COLO668 (cell line): Measurements from ENCODE around the gene MAP1A.

Experiments
- DNase-seq: peaks from one replicate; lab custom pipeline; 2025; ENCODE audit not compliant: unreplicated experiment; lab: John Stamatoyannopoulos, UW

MAP1A gene

DNA sequence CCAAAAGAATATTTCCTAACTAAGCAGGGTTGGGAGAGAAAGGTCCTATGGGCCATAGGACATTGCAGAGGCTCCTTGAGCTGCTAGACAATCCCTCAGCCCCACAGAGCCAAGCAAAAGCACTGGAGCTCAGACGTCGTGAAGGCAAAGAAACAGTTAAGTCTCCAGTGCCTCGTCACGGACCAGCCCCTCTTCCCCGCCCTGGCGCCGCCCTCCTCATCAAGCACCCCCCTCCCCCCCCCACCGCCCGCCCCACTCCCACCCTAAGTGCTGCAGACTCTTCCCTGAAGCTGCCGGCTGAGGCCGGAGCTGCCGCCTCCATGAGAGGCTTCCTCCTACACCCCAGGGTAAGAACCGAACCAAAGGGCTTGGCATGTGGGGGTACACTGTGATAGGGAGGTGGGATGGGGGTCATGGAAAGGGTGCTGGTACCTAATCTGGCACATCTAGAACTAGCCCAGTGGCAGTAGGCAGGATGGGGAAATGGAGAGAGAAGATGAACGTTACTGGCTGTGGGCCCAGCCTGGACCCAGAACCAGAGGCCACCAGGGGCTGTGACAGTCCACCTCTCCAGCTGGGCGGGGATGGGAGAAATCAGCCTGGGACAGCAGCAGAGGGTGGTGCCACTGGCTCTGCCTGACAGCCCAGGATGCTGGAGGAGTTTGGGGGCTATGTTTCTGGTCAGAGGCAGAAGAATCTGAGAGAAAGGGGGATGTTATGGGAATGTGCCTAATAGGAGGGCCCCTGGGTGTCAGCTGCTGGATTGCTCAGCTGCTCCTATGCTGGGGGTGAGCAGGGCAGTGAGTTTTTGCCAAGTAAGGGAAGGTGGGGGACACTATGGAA lies at the start of gene MAP1A:
Gene MAP1A (plus strand): TSS at position 255 of the 843 bp plus-strand sequence. CDS start 3,866 bp downstream, outside the sequence.
- no peak for DNase-seq

DNA sequence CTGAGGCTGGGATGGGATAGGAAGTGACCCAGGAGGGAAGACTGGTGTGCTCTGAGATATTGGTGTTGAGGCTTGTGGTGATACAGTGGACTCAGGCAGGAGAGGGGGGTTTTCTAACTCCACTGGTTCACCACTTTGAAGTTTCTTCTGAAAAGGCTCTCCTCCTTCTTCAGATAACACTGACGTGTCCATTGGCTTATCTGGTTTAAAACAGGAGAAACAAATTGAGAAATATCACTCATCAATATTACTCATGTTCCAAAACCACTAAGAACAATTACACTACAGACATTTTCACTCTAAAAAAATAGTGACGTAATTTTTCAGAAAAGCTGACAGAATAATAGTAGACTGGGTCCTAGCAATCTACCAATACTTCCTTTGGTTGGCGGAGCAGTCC lies 47.5 kb upstream of the MAP1A start:
- no peak for DNase-seq

DNA sequence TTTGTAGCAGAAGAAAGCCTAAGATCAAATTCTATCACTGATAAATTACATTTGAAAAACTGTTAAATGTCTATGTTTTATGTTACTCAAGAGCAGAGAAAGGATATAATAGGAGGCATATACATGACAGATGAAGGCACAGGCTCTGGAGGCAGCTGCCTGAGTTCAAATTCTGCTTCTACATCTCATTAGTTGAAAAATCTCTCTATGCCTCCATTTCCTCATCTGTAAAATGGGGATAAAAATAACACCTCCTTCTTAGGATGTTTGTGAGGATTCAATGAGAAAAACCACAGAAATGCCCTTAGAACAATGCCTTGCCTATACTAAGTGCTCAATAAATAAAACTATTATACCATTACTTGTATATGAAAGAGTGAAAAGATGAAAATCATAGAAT lies 45.4 kb upstream of the MAP1A start:
- no peak for DNase-seq

DNA sequence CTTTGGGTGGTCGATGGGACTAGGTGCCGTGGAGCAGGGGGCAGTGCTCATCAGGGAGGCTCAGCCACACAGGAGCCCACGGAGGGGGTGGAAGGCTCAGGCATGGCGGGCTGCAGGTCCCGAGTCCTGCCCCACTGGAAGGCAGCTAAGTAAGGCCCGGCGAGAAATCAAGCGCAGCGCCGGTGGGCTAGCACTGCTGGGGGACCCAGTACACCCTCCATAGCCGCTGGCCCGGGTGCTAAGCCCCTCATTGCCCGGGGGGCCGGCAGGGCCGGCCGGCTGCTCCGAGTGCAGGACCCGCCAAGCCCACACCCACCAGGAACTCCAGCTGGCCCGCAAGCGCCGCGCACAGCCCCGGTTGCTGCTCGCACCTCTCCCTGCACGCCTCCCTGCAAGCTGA lies 43.5 kb upstream of the MAP1A start:
- DNase-seq: no peak

DNA sequence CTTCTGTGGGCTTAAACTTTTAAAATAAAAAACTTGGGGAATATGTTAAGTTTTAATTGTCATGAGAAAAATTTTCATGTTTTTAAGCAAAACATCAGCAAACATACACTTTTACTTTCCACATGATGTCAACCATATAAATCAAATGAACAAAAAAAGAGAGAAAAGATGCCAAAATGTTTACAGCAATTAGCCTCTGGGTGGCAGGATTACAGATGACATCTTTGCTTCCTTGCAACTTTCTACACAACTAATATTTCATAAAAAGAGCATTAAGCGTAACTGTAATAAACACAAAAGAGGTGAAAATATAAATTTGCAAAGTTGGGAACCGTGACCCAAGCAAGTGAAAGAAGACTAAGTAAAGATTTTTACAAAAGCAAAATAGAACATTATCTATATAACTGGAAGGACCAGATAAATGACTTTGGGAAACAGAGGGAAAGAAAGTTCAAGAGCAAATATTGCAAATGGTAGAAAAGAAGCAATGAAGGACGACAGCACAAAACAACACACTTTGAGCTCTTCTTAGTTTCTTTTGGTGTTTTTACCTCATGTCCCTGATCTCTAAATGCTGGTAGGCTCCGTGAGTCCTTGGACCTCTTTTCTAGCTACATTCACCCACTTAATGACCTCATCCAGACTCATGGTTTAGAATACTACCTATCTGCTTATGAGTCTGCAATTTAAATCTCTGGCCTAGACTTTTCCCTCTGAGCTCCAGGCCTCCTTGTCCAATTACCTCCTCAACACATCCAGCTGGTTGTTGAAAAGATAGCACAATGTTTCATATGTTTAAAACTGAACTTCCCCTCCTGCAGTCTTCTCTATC lies 33.9 kb upstream of the MAP1A start:
- DNase-seq: no peak

DNA sequence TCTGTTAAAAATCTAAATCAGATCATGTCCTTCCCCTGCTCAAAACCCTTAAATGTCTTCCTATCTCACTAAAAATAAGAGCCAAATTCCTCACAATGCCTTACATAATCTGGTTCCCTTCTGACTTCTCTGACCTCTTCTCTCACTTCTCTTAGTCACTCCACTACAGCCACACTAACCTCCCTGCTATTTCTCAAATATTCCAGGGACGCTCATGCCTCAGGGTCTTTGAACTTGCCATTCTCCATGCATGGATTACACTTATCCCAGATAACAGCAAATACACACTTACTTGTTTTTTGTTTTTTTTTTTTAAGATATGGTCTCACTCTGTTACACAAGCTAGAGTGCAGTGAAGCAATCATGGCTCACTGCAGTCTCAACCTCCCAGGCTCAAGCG lies 33.0 kb upstream of the MAP1A start:
- no peak for DNase-seq

DNA sequence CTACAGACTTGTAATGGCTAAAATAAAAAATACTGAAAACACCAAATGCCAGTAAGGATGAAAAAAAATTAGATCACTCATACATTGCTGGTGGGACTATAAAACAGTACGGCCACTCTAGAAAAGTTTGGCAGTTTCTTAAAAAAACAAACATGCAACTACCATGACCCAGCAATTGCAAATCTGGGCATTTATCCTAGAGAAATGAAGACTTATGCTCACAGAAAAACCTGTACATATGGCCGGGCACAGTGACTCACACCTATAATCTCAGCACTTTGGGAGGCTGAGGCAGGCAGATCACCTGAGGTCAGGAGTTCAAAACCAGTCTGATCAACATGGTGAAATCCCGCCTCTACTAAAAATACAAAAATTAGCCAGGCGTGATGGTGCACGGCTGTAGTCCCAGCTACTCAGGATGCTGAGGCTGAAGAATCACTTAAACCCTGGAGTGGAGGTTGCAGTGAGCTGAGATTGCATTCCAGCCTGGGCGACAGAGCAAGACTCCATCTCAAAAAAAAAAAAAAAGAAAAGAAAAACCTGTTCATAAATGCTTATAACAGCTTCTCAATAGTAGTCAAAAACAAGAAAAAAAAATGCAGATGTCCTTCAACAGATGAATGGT lies 30.0 kb upstream of the MAP1A start:
- no peak for DNase-seq

DNA sequence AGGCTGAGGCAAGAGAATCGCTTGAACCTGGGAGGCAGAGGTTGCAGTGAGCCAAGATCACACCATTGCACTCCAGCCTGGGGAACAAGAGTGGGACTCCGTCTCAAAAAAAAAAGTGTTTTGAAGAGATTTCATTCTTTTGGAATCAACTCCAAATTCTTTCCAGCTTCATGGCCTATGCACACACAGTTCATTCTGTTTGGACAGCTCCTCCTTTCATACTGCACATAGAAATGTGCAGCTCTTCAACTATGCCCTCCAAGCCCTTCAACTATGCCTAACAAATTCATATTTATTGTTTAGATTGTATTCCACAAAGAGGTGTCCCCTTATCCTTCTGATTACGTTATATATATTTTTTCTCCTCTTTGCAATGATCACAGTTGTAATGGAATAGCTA lies 28.6 kb upstream of the MAP1A start:
- no peak for DNase-seq

DNA sequence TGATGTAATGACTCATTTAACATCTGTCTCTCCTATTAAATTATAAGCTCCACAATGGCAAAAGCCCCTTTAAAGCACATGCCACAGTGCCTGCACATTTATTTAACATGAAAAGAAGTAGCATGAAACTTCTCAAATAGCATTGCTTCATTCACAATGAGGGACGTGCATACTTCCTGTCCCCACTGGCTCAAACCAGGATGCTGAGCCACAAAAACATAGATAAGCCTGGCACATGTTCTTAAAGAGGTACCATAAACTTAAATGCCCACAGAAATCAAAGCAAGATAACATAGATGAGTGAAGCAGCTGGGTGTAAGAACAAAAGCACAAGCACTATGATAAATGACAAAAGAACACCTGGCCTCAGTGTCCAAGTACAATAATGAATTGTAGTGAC lies 28.2 kb upstream of the MAP1A start:
- no peak for DNase-seq

DNA sequence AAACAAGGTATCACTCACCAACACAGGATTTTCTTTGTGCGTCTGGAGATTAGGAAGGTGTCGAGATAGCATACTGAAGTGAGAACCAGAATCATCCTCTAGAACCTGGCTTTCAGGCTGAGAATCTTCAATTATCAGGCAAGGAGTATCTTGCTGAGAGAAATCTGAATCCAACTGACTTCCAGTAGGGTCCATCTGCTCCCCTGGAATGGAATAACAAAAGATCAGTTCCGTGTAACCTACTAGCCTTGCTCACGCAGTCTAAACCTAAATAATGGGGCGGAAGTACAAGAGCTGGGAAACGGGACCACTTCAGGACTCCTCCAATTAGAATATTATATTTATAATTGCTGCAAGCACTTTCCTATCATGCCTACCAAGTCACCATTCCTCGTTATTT lies 25.1 kb upstream of the MAP1A start:
- no peak for DNase-seq

DNA sequence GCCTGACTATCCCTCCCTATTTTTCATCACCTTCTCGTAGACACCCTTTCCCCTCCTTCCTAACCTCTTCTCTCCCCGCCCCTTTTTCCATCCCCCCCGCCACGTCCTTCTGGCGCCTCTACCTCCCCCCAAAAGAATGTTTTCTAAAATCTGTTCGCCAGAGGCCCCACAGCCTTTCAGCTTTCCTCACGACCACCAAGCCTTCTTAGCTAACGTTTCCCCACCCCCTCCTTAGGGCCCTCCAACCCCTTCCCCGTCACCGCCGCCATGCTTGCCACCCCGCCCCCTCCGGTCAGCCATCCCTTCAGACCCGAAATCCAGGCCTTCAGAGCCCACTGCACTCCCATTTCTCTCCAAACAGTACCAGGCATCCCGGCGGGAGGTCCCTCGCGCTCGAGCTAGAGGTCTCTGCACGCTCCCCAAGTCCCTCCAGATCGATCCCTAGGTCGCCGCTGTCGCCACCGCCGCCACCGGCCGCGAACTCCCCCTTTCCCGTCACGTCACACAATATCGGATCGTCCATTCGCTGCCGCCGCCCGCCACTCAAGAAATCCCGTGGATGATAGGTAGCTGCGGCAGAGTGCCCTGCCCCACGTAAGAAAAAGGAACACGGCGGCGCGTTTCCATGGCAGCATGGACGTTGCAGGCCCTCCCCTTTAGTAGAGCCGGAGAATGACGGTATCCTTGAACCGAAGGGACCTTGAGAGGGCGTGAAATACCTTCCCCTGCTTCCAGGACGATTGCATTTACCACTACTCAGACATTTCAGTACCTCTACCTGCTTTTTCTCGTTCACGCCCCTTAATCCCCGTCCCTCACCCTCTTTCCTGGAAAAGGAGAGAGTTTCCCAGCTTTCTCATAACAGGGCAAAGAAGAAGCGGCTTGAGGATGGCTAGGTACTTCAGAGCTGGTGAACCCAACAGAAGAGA lies 24.5 kb upstream of the MAP1A start, which contains the start of gene TP53BP1:
Gene TP53BP1 (minus strand): TSS at position 484 of the 929 bp plus-strand sequence. CDS start 113 bp downstream, at position 371.
- DNase-seq: peak; percentile 97

DNA sequence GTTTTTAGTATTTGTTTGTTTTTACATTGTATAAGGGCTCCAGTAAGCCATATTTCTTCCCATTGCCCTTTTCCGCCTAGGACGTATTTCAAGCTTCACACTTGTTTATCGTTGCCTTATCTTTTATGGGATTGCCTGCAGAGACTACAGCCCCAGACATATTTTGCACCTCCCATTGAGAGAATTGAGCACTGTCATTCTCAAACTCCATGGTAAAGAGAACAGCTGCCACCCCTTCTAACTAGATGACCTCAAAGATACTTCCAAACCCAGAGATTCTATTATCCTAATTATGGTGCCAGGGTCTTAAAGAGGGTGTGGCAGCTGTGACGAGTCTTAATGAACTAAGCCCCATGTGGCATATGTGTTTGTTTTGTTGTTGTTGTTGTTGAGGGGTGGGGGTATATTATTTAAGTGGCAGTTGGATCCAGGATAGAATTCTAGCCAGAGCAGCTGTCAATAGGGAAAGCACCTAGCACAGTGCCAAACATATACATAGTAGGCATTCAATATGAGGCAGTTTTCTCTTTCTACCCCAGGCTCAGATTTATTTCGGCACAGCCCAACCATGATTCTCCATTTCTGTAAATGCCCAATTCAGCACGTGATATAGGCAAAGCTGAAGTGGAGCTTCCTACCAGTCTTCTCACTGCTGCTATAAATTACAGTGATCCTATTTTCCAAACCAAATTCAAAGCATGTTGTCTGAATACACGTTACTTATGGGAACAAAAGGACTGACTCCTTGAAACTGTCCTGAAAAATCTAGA lies 23.5 kb upstream of the MAP1A start:
- DNase-seq: no peak

DNA sequence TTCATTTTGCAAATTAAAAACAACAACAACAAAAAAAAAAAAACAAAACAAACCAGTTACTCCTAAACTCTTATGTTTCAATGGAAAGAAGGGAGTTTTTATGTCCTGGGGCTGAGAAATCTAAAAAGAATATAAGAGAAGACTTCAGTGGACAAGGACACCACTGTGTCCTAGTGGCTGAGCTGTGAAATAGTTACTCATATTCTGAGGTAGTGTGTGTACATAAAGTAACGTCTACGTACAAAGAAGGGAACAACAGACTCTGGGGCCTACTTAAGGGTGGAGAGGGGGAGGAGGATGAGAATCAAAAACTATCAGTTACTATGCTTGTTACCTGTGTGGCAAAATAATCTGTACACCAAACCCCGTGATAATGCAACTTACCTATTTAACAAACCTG lies 18.4 kb upstream of the MAP1A start:
- DNase-seq: no peak

DNA sequence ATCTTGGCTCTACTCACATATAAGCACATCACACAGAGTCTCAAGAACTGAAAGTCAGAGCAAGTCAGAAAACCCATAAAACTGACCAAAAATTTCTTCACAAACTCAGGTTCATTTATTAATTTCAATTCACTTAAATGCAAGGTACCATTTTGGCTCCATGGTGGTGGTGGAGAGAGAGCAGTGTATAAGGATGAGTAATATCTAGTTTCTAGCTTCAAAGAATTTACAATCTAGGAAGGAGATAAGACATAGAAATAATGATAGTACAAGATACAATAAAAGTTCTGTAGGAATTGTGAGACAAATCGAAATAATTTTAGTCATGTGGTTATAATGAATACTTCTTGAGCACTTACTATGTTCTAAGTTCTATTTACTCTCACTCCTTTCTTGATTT lies 17.8 kb upstream of the MAP1A start:
- DNase-seq: no peak

DNA sequence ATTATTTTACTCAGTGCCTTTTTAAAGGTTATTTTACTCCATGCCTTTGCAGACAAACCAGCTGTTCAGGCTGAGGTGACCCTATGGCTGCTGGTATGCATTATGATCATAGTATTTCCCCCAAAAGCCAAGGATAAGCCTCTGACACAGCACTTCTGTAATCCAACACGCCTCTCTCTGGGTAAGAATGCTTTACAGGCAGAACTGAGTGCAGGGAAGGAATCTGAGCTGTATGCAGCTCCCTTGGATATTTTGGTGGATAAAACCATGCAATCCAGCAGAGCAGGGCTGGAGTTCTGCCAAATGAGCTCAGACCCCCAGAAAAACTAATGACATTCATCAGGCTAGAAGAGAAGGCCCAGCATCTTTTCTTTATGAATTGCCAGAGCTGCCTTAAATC lies 11.7 kb upstream of the MAP1A start:
- DNase-seq: no peak

DNA sequence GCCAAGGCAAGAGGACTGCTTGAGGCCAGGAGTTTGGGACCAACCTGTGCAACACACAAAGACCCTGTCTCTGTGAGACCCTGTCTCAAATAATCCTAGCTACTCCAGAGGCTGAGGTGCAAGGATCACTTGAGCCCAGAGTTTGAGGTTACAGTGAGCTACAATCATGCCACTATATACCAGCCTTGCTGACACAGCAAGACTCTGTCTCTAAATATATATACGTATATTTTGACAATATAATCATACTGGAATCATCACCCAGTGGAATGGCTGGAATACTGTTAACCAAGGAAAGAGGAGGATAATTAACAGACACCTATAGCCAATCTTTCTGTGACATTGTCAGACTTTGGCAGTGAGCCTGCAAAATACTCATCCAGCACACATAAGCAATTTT lies 9.0 kb upstream of the MAP1A start:
- DNase-seq: no peak

DNA sequence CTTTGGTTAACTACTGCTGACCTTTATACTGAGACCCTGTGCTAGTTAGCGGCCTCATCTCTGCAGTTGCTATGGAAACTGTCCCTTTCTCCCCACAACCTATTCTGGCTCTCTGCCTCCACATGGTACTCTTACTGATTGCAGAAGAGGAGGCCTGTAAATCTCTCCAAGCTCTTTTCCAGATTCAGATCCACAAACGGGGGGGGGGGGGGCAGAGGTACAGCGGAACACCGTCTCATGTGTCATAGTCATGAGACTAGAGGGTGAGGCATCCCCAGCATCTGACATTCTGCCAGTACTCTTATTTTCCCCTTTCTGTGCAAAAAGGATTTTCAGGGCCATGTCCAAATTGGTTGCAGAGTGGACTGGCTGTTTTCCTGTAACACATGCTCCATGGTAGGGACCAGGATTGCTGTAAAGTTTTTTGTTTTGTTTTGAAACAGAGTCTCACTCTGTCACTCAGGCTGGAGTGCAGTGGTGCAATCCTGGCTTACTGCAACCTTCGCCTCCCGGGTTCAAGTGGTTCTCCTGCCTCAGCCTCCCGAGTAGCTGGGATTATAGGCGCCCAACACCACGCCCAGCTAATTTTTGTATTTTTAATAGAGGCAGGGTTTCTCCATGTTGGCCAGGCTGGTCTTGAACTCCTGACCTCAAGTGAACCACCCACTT lies 8.3 kb upstream of the MAP1A start:
- DNase-seq: no peak

DNA sequence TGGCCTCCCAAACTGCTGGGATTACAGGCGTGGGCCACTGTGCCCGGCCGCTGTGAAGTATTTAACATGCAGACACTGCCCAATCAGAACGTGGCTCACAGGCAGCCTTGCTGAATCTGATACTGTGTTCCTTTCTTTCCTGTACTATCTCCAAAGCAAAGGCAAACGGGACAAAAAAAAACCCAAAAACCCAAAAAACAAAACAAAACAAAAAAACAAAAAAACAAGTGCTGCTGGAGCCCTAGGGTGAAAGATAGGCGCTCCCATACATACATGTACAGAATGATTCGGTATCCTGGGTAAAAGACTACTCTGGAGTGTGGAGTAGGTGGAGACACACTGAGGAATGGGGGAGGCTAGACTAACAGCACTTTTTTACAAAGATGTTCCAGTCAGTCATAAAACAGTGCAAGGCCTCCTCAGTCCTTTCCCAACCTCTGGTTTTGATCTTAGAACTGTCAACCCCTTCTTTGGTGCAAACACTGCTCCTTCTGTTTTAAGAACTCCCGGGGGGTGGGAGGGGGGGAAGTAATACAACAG lies 7.7 kb upstream of the MAP1A start:
- no peak for DNase-seq
